HG03460 (cell line): Measurements from ENCODE around the gene HPD.
"Not testable (repeated sequence)": the region's sequence is repeated elsewhere in the genome, so short reads cannot be mapped to it uniquely, and the experiment has no call there.

ENCODE experiments used
- ATAC-seq: cut with Tn5 transposase; IDR thresholded peaks from one replicate; pipeline ENCODE4 v1.9.1; 2021; ENCODE audit not compliant: unreplicated experiment

HPD gene

GRCh38 chr12:121858662-121859572, at the start of gene HPD:
Gene HPD, minus strand, starts transcription at chr12:121858859. Its CDS starts 36 bp downstream, at chr12:121858823.
- no peak for ATAC-seq

GRCh38 chr12:121905746-121906145, 47.1 kb upstream of the HPD start:
- ATAC-seq: no peak

GRCh38 chr12:121903202-121903601, 44.5 kb upstream of the HPD start:
- no peak for ATAC-seq

- ATAC-seq: no peak
These were observed 40.9 kb upstream of the HPD start for GRCh38 chr12:121899590-121899989.

- no peak for ATAC-seq
These were observed 39.6 kb upstream of the HPD start for GRCh38 chr12:121898287-121898686.

GRCh38 chr12:121894633-121895032, 36.0 kb upstream of the HPD start:
- ATAC-seq: no peak

- no peak for ATAC-seq
These were observed 35.4 kb upstream of the HPD start for GRCh38 chr12:121893961-121894460.

GRCh38 chr12:121892673-121893561, 34.3 kb upstream of the HPD start:
- no peak for ATAC-seq

- ATAC-seq: not testable (repeated sequence)
These were observed 31.0 kb upstream of the HPD start for GRCh38 chr12:121889661-121890060.

GRCh38 chr12:121889274-121889624, 30.6 kb upstream of the HPD start:
- ATAC-seq: no peak

GRCh38 chr12:121888478-121889273, 30.0 kb upstream of the HPD start, which contains the start of gene PSMD9:
Gene PSMD9, plus strand, starts transcription at chr12:121888790. Its CDS starts 67 bp downstream, at chr12:121888857.
- ATAC-seq: peak; percentile 87

- ATAC-seq: no peak
These were observed 29.4 kb upstream of the HPD start for GRCh38 chr12:121888083-121888477.

- not testable (repeated sequence) for ATAC-seq
These were observed 26.5 kb upstream of the HPD start for GRCh38 chr12:121885129-121885528.

GRCh38 chr12:121883315-121883660, 24.6 kb upstream of the HPD start:
- ATAC-seq: no peak

- ATAC-seq: not testable (repeated sequence)
These were observed 17.4 kb upstream of the HPD start for GRCh38 chr12:121876080-121876447.

- ATAC-seq: no peak
These were observed 16.9 kb upstream of the HPD start for GRCh38 chr12:121875582-121875981.

- ATAC-seq: no peak
These were observed 15.4 kb upstream of the HPD start for GRCh38 chr12:121874071-121874470.

GRCh38 chr12:121873216-121873569, 14.5 kb upstream of the HPD start:
- ATAC-seq: no peak

- no peak for ATAC-seq
These were observed 14.0 kb upstream of the HPD start for GRCh38 chr12:121872546-121873215.

- no peak for ATAC-seq
These were observed 12.8 kb upstream of the HPD start for GRCh38 chr12:121871467-121871866.
